Mesendoderm (in vitro differentiated cells): ENCODE results near the gene TMEM72.
A peak's percentile ranks its signal among the peaks of the same experiment; 100 is the strongest.
"Not testable (repeated sequence)": the region's sequence is repeated elsewhere in the genome, so short reads cannot be mapped to it uniquely, and the experiment has no call there.

ENCODE experiments used
- DNase-seq: peaks from one replicate; pipeline ENCODE4 v3.0.0; 2013
- H2AK5ac ChIP-seq: 2 replicates; pipeline ENCODE4 v1.6.1; 2013; ENCODE audit warnings: low read length, inconsistent platforms
- H2BK120ac ChIP-seq: 2 replicates; pipeline ENCODE4 v1.6.1; 2013; ENCODE audit warnings: low read depth, mild to moderate bottlenecking, low read length, moderate library complexity, mixed read lengths
- H2BK15ac ChIP-seq: replicated peaks from 2 replicates; pipeline ENCODE4 v1.6.1; 2013; ENCODE audit warnings: low read depth, mild to moderate bottlenecking, moderate library complexity
- H2BK5ac ChIP-seq: 2 replicates; pipeline ENCODE4 v1.6.1; 2013; ENCODE audit warnings: low read length, inconsistent platforms
- H3K18ac ChIP-seq: 2 replicates; pipeline ENCODE4 v1.6.1; 2013; ENCODE audit warnings: mild to moderate bottlenecking, low read length, mixed read lengths
- H3K23ac ChIP-seq: one replicate; pipeline ENCODE4 v1.6.1; 2013; ENCODE audit warnings: low read length
- H3K27ac ChIP-seq: 2 replicates; pipeline ENCODE4 v1.5.1; 2013; ENCODE audit warnings: low read depth, mild to moderate bottlenecking, inconsistent platforms, low read length, moderate library complexity
- H3K27me3 ChIP-seq: 2 replicates; pipeline ENCODE4 v1.6.1; 2013; ENCODE audit warnings: low read length, control low read depth, mild to moderate bottlenecking, inconsistent platforms; ENCODE audit not compliant: insufficient read depth, poor library complexity
- H3K36me3 ChIP-seq: 2 replicates; pipeline ENCODE4 v1.6.1; 2013; ENCODE audit warnings: low read length, inconsistent platforms; ENCODE audit not compliant: control insufficient read depth, insufficient read depth
- H3K4ac ChIP-seq: one replicate; pipeline ENCODE4 v1.6.1; 2013; ENCODE audit warnings: low read depth, mild to moderate bottlenecking, low read length, moderate library complexity
- H3K4me1 ChIP-seq: 2 replicates; pipeline ENCODE4 v1.6.1; 2013; ENCODE audit warnings: low read depth, low read length, inconsistent platforms; ENCODE audit not compliant: control insufficient read depth
- H3K4me2 ChIP-seq: 2 replicates; pipeline ENCODE4 v1.6.1; 2013; ENCODE audit warnings: low read length
- H3K4me3 ChIP-seq: 2 replicates; pipeline ENCODE4 v1.5.1; 2013; ENCODE audit warnings: mild to moderate bottlenecking, low read length
- H3K56ac ChIP-seq: one replicate; pipeline ENCODE4 v1.6.1; 2013; ENCODE audit warnings: low read length
- H3K79me1 ChIP-seq: 2 replicates; pipeline ENCODE4 v1.6.1; 2013; ENCODE audit warnings: low read length, inconsistent platforms
- H3K79me2 ChIP-seq: 2 replicates; pipeline ENCODE4 v1.6.1; 2013; ENCODE audit warnings: mild to moderate bottlenecking, low read length; ENCODE audit not compliant: control insufficient read depth, insufficient read depth
- H3K9ac ChIP-seq: 2 replicates; pipeline ENCODE4 v1.6.1; 2013; ENCODE audit warnings: low read length, inconsistent platforms
- H4K5ac ChIP-seq: one replicate; pipeline ENCODE4 v1.6.1; 2013; ENCODE audit warnings: low read length
- H4K8ac ChIP-seq: one replicate; pipeline ENCODE4 v1.6.1; 2013; ENCODE audit warnings: low read depth, mild to moderate bottlenecking, control low read depth, low read length, moderate library complexity
- WGBS: extraction: QIAGEN DNeasy Blood & Tissue Kit; methylation state at CpG from one replicate; pipeline ENCODE4 v1.1.7; 2013; ENCODE audit warnings: low lambda C conversion rate, missing lambda C conversion rate; ENCODE audit not compliant: insufficient coverage; ENCODE audit errors: extremely low coverage; 5-methylcytosine and 5-hydroxymethylcytosine counted together

Gene TMEM72

DNA sequence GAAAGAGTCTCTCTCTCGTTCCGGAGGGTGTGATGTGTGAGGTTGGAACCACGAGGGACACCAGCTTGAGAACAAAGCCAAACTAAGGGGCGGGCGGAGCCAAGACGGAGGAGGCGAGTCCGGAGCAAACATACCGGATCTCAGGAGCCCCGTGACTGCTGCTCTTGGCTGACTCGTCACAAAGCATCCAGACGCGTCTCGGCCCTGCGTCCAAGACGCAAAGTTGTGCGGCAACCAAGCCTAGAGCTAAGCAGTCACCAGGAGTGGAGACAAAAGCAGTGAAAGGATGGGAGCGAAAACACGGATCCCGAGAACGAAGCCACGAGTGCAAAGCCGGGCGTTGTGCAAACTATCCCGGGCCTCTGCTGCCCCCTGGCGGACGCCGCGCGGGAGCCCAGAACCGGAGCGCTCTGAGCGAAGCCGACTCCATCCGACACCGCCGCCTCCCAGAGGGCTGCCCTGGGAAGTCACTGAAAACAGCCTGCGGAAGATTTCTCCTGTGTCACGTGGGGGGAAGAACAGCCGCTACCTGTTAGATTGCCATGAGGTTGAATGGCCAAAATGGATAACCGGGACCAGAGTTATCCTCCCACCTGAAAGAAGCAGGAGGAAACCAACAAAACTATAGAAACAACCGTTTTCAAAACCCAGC, 46.4 kb upstream of the TMEM72 start:
- Histone ChIP-seq H3K4me3 (peak overlapping the region; percentile 81), H3K9ac (peak overlapping the region; percentile 90), H4K5ac (peak overlapping the region; percentile 98), H4K8ac (no peak overlapping the region), H3K79me2 (no peaks in the 10 kb centered on the region), H2BK120ac (no peak overlapping the region), H3K36me3 (no peaks in the 10 kb centered on the region), H3K18ac (peak overlapping the region; percentile 12), H3K4me2 (peak overlapping the region; percentile 100), H3K79me1 (no peaks in the 10 kb centered on the region), H2AK5ac (no peak overlapping the region), H3K56ac (peak overlapping the region; percentile 99), H2BK15ac (no peak overlapping the region), H3K27me3 (no peaks in the 10 kb centered on the region), H3K4ac (no peak overlapping the region), H3K27ac (no peak overlapping the region), H3K23ac (no peak overlapping the region), H3K4me1 (peaks cover 7% of the 10 kb centered on the region), H2BK5ac (no peak overlapping the region)
- peak; percentile 93 for DNase-seq
- WGBS, result no CpG with 5 or more reads among the region's 42 CpGs

GRCh38 chr10:44865289-44865671, 45.9 kb upstream of the TMEM72 start:
- no peak overlapping the region for H3K4ac ChIP-seq
- H3K27me3 ChIP-seq, result no peaks in the 10 kb centered on the region
- H3K18ac ChIP-seq, result no peak overlapping the region
- no peak overlapping the region for H4K5ac ChIP-seq
- WGBS, result no CpG with 5 or more reads among the region's 16 CpGs
- no peak overlapping the region for H3K4me2 ChIP-seq
- H3K79me1 ChIP-seq, result no peaks in the 10 kb centered on the region
- peak overlapping the region; percentile 1 for H3K56ac ChIP-seq
- no peak overlapping the region for H2BK120ac ChIP-seq
- no peak for DNase-seq
- H3K4me1 ChIP-seq, result peaks cover 7% of the 10 kb centered on the region
- no peaks in the 10 kb centered on the region for H3K79me2 ChIP-seq
- no peak overlapping the region for H4K8ac ChIP-seq
- no peak overlapping the region for H3K23ac ChIP-seq
- no peak overlapping the region for H2BK15ac ChIP-seq
- no peaks in the 10 kb centered on the region for H3K36me3 ChIP-seq
- H3K27ac ChIP-seq, result no peak overlapping the region
- no peak overlapping the region for H2AK5ac ChIP-seq
- no peak overlapping the region for H3K9ac ChIP-seq
- H2BK5ac ChIP-seq, result no peak overlapping the region
- no peak overlapping the region for H3K4me3 ChIP-seq

- not testable (repeated sequence) for H3K27me3 ChIP-seq, H2BK5ac ChIP-seq, H3K23ac ChIP-seq, H4K8ac ChIP-seq, H2BK15ac ChIP-seq, H2AK5ac ChIP-seq, H2BK120ac ChIP-seq, H3K36me3 ChIP-seq, H3K79me1 ChIP-seq, H3K4ac ChIP-seq, H3K4me2 ChIP-seq, H4K5ac ChIP-seq, DNase-seq, H3K4me1 ChIP-seq, H3K79me2 ChIP-seq, H3K9ac ChIP-seq, H3K4me3 ChIP-seq, H3K56ac ChIP-seq, H3K27ac ChIP-seq, H3K18ac ChIP-seq
- WGBS, result no CpG with 5 or more reads among the region's 2 CpGs
Measured at GRCh38 chr10:44866367-44866766, 44.8 kb upstream of the TMEM72 start.

DNA sequence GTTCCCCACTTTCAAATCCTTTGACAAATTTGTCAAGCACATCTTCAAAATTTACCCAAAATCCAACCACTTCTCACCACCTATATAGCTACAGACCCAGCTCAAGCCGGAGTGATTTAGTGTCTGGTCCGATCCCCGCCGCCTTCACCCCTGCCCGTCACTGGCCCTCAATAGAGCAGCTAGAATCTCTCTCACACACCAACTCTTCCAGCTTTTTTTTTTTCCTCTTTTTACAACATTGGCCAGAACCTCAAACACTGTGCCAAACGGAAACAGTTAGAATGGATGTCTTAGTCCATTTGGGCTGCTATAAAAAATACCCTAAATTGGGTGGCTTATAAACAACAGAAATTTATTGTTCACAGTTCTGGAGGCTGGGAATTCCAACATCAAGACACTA, 41.1 kb upstream of the TMEM72 start:
- Histone ChIP-seq H2AK5ac (no peak overlapping the region), H3K4ac (no peak overlapping the region), H3K27me3 (no peaks in the 10 kb centered on the region), H2BK5ac (no peak overlapping the region), H3K56ac (no peak overlapping the region), H3K36me3 (no peaks in the 10 kb centered on the region), H3K27ac (no peak overlapping the region), H3K4me1 (no peaks in the 10 kb centered on the region), H3K4me2 (no peak overlapping the region), H3K23ac (no peak overlapping the region), H4K8ac (no peak overlapping the region), H4K5ac (no peak overlapping the region), H3K4me3 (no peak overlapping the region), H2BK15ac (no peak overlapping the region), H3K79me1 (no peaks in the 10 kb centered on the region), H3K18ac (no peak overlapping the region), H3K79me2 (no peaks in the 10 kb centered on the region), H2BK120ac (no peak overlapping the region), H3K9ac (no peak overlapping the region)
- DNase-seq, result no peak
- WGBS, result no CpG with 5 or more reads among the region's 6 CpGs

GRCh38 chr10:44873160-44873559, 38.0 kb upstream of the TMEM72 start:
- H2BK15ac ChIP-seq, result no peak overlapping the region
- no peaks in the 10 kb centered on the region for H3K27me3 ChIP-seq
- H3K27ac ChIP-seq, result no peak overlapping the region
- no peak overlapping the region for H3K4ac ChIP-seq
- no peak overlapping the region for H4K5ac ChIP-seq
- no peaks in the 10 kb centered on the region for H3K36me3 ChIP-seq
- H2AK5ac ChIP-seq, result no peak overlapping the region
- no CpG with 5 or more reads among the region's 6 CpGs for WGBS
- no peak overlapping the region for H3K9ac ChIP-seq
- H2BK120ac ChIP-seq, result no peak overlapping the region
- H3K79me2 ChIP-seq, result no peaks in the 10 kb centered on the region
- no peak overlapping the region for H3K56ac ChIP-seq
- DNase-seq, result no peak
- H3K18ac ChIP-seq, result no peak overlapping the region
- H3K79me1 ChIP-seq, result no peaks in the 10 kb centered on the region
- no peak overlapping the region for H4K8ac ChIP-seq
- no peak overlapping the region for H3K4me2 ChIP-seq
- H3K4me3 ChIP-seq, result no peak overlapping the region
- H2BK5ac ChIP-seq, result no peak overlapping the region
- H3K4me1 ChIP-seq, result no peaks in the 10 kb centered on the region
- H3K23ac ChIP-seq, result no peak overlapping the region

DNA sequence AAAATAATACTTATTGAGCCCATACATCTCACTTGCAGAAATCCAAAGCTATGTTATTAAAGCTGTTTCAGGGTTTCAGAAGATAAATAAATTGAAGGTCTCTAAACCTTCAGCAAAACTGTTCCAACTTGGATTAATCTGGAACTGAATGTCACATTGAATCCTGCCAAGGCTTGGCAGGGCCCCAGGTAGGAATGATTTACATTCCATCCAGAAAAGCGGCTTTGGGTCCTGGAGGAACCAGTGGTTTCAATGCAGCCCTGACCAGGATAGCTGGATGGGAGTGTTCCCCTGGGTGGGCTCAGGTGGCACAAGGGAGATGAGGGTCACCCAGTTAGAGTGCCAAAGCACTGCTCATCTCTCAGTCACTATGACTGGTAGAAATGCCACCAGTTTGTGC, 37.0 kb upstream of the TMEM72 start:
- Histone ChIP-seq H3K4me1 (no peaks in the 10 kb centered on the region), H2BK5ac (no peak overlapping the region), H3K27ac (no peak overlapping the region), H3K27me3 (no peaks in the 10 kb centered on the region), H2BK120ac (no peak overlapping the region), H4K8ac (no peak overlapping the region), H3K4me3 (no peak overlapping the region), H2AK5ac (no peak overlapping the region), H3K36me3 (no peaks in the 10 kb centered on the region), H3K79me1 (no peaks in the 10 kb centered on the region), H3K4me2 (no peak overlapping the region), H3K56ac (no peak overlapping the region), H3K79me2 (no peaks in the 10 kb centered on the region), H3K4ac (no peak overlapping the region), H3K23ac (no peak overlapping the region), H3K18ac (no peak overlapping the region), H4K5ac (no peak overlapping the region), H2BK15ac (no peak overlapping the region), H3K9ac (no peak overlapping the region)
- no CpG with 5 or more reads among the region's 1 CpG for WGBS
- no peak for DNase-seq
